IMR-90 (cell line): ENCODE measurements around the gene FAM117B. TPM values are rescaled to one million over a fixed set of nuclear protein-coding genes. Genes with fewer than 3 reads are reported as not detected.

Experiments
- microRNA-seq, 2 experiments: library from miRNA; stranded (forward) in 1 of 2; unstranded in 1 of 2; fragments of 10-50 nt in 1 of 2; fragments of <30 nt in 1 of 2; gene quantifications in 1 of 2; microRNA quantifications in 1 of 2; one replicate each; pipeline versions ENCODE3 to v1.1.0; 2013 to 2020; ENCODE audit not compliant: insufficient read depth in 1 of 2, insufficient read length in 1 of 2, unreplicated experiment in 1 of 2
- polyA plus RNA-seq, 3 experiments: library from polyadenylated mRNA; depleted of rRNA; stranded (reverse); fragments of >200 nt; gene quantifications; 2 replicates each; pipeline ENCODE4 v1.2.3, GENCODE V29; 2012; ENCODE audit warnings: low replicate concordance in 1 of 3
- small RNA-seq, 5 experiments: library from RNA; depleted of rRNA; stranded (forward); fragments of <200 nt; gene quantifications; one replicate each; pipeline ENCODE3, GENCODE V24; 2012
- total RNA-seq: library from RNA; depleted of rRNA; stranded (reverse); fragments of >200 nt; gene quantifications from 2 replicates; pipeline ENCODE4 v1.2.3, GENCODE V29; 2012; rRNA removed

FAM117B gene
- total and polyA plus RNA-seq, 2 of the 4 experiments (the other 2 are of a cell fraction): 0.54 to 0.79 TPM

Small RNAs within 50 kb of the gene (microRNA-seq; reads per million reads assigned to microRNA genes)
- not detected for gene MTND4LP17 (ENCODE audit: insufficient read depth, insufficient read length)

Small RNAs within 50 kb of the gene (small RNA-seq; reads per million reads assigned to genes)
- 0 reads per million in 5 experiments for gene MTND4LP17

Other genes with a start within 250 kb of the FAM117B start
- gene ICA1L, start 236.8 kb downstream of the FAM117B start, total RNA-seq: 1.8 and 1.9 TPM in 2 replicates
- 1.7 and 1.8 TPM in 2 replicates for gene ICA1L, start 236.8 kb downstream of the FAM117B start, polyA plus RNA-seq (2012; rRNA removed)